Smooth muscle cell (in vitro differentiated cells): ENCODE data around the gene ARHGEF19. TPM values are rescaled to one million over a fixed set of nuclear protein-coding genes. Genes with fewer than 3 reads are reported as not detected.
A peak's percentile ranks its signal among the peaks of the same experiment; 100 is the strongest.

Experiments used
- DNase-seq: peaks from one replicate; lab custom pipeline; 2025; ENCODE audit not compliant: unreplicated experiment; lab: John Stamatoyannopoulos, UW
- H2AFZ ChIP-seq: fragments of 200-600 bp; sonication (generic); 2 replicates; pipeline ENCODE4 v1.6.0; 2016; ENCODE audit warnings: antibody characterized with exemption, low read depth, mild to moderate bottlenecking
- H3F3A ChIP-seq: fragments of 200-600 bp; sonication (generic); 2 replicates; pipeline ENCODE4 v1.6.0; 2017; ENCODE audit warnings: antibody characterized with exemption, low read depth
- H3K27ac ChIP-seq: fragments of 200-600 bp; sonication (generic); 2 replicates; pipeline ENCODE4 v1.5.1; 2016; ENCODE audit warnings: low read depth, mild to moderate bottlenecking
- H3K27me3 ChIP-seq: fragments of 200-600 bp; sonication (generic); 2 replicates; pipeline ENCODE4 v1.6.1; 2016; ENCODE audit warnings: low read depth, mild to moderate bottlenecking
- H3K36me3 ChIP-seq: fragments of 200-600 bp; sonication (generic); 2 replicates; pipeline ENCODE4 v1.5.1; 2016; ENCODE audit warnings: low read depth
- H3K4me1 ChIP-seq: fragments of 200-600 bp; sonication (generic); 2 replicates; pipeline ENCODE4 v1.5.1; 2016; ENCODE audit warnings: low read depth
- H3K4me2 ChIP-seq: fragments of 200-600 bp; sonication (generic); 2 replicates; pipeline ENCODE4 v1.6.0; 2016; ENCODE audit warnings: mild to moderate bottlenecking
- H3K4me3 ChIP-seq: fragments of 200-600 bp; sonication (generic); 2 replicates; pipeline ENCODE4 v1.5.1; 2016; ENCODE audit warnings: mild to moderate bottlenecking
- H3K79me2 ChIP-seq: fragments of 200-600 bp; sonication (generic); 2 replicates; pipeline ENCODE4 v1.6.0; 2016; ENCODE audit warnings: low read depth, mild to moderate bottlenecking
- H3K9ac ChIP-seq: fragments of 200-600 bp; sonication (generic); 2 replicates; pipeline ENCODE4 v1.6.0; 2016; ENCODE audit warnings: low read depth
- H3K9me3 ChIP-seq: fragments of 200-600 bp; sonication (generic); replicated peaks from 2 replicates; pipeline ENCODE4 v1.5.1; 2016; ENCODE audit warnings: low read depth
- H4K20me1 ChIP-seq: fragments of 200-600 bp; sonication (generic); 2 replicates; pipeline ENCODE4 v1.6.0; 2016; ENCODE audit warnings: low read depth
- WGBS: methylation state at CpG from one replicate; pipeline ENCODE4 v1.1.7; 2016; ENCODE audit warnings: low lambda C conversion rate; 5-methylcytosine and 5-hydroxymethylcytosine counted together
- polyA plus RNA-seq: library from polyadenylated mRNA; unstranded; fragments of >200 nt; fragmentation: Nextera tagmentation; extraction: Ambion mirVana; gene quantifications from 2 replicates; pipeline ENCODE4 v1.2.1, GENCODE V29; 2016
- total RNA-seq: library from RNA; depleted of rRNA; stranded (reverse); fragments of >200 nt; gene quantifications from 2 replicates; pipeline ENCODE4 v1.2.3, GENCODE V29; 2014
- TF ChIP-seq, protein P1 (sequence below): fragments of 200-600 bp; sonication (generic); IDR thresholded peaks from 2 replicates; pipeline ENCODE4 v1.5.1; 2017; ENCODE audit warnings: borderline replicate concordance, mild to moderate bottlenecking, antibody characterized with exemption; ENCODE audit not compliant: insufficient read depth, poor library complexity, severe bottlenecking

Gene ARHGEF19
- total and polyA plus RNA-seq, 2 experiments from 2014 or later, result 32.1 to 45.9 TPM

DNA sequence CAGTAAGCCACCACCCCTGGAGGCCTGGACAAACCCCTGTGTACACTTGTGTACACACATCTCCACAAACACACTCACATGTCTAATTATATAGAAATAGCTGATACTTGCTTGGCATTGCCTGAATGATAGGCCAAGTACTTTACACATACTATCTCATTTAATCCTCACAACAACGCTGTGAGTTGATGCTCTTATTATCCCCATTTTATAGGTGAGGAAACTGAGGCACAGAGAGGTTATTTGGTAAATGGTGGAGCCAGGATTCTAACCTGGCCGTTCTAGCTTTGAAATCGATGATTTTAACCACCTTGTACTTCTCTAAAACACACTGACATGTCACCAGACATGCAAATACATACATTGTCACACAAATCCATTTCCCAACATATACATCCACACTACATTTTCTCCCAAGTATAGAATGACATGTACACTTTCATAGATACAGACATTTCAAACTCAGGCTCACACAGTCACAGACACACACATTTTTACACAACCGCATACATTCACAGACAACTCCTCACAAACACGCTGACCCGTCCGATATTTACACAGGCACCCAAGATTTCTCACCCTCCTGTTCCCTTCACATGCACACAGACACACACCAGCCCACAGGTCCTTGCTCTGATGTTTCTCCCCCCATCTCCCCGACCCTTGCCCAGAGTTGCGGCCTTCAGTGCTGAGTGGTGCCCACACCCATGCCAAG is 3.2 kb downstream of the ARHGEF19 start:
- 78% methylated on average over 9 of the region's 9 CpGs for WGBS

DNA sequence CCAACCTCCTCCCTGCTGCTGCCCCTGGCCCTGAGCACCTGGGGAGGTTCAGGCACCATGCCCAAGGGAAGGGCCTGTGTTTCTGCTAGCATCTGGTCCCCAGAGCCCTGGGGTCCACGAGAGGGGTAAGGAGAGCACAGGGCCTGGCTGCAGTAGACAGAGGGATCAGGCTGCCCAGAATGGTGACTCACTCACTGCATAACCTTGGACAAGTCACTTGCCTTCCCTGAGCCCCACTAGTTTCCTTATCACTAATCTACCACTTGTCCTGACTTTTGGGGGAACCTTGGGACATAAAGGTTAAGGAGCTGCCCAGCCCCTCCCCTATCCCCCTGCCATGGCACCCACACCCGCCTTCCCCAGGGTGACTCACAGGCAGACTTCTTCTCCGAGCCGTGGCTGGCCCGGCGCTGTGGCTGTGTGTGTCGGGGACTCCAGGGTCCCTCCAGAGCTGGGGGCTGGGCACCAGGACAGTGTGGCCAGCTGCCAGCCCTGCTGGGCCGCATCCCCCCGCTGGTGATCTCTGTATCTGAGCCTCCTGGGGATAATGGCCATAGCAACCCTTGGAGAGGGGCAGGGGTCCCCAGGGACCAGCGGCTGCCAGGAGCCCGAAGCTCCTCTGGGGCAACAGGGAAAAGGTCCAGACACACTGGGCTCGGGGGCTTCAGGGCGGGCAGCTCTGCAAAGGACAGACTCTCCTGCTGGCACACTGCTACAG is 4.0 kb downstream of the ARHGEF19 start:
- H3K4me1 ChIP-seq, result peaks cover 15% of the 10 kb centered on the region
- no peaks in the 10 kb centered on the region for H3K27me3 ChIP-seq
- no peak overlapping the region for H2AFZ ChIP-seq
- peak overlapping the region; percentile 94 for H3K27ac ChIP-seq
- DNase-seq, result no peak
- no peak overlapping the region for H3K4me3 ChIP-seq
- no peaks in the 10 kb centered on the region for H3K36me3 ChIP-seq
- TF ChIP-seq, protein P1, sequence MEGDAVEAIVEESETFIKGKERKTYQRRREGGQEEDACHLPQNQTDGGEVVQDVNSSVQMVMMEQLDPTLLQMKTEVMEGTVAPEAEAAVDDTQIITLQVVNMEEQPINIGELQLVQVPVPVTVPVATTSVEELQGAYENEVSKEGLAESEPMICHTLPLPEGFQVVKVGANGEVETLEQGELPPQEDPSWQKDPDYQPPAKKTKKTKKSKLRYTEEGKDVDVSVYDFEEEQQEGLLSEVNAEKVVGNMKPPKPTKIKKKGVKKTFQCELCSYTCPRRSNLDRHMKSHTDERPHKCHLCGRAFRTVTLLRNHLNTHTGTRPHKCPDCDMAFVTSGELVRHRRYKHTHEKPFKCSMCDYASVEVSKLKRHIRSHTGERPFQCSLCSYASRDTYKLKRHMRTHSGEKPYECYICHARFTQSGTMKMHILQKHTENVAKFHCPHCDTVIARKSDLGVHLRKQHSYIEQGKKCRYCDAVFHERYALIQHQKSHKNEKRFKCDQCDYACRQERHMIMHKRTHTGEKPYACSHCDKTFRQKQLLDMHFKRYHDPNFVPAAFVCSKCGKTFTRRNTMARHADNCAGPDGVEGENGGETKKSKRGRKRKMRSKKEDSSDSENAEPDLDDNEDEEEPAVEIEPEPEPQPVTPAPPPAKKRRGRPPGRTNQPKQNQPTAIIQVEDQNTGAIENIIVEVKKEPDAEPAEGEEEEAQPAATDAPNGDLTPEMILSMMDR, result no peak
- no peak overlapping the region for H3K9ac ChIP-seq
- H3F3A ChIP-seq, result peaks cover 3% of the 10 kb centered on the region
- no peaks in the 10 kb centered on the region for H3K9me3 ChIP-seq
- no peaks in the 10 kb centered on the region for H4K20me1 ChIP-seq
- WGBS, result 78% methylated on average over 13 of the region's 13 CpGs
- no peaks in the 10 kb centered on the region for H3K79me2 ChIP-seq
- peak overlapping the region; percentile 78 for H3K4me2 ChIP-seq

More for the DNA sequence above, 3.2 kb downstream of the ARHGEF19 start:
- Histone ChIP-seq H3K9ac (peak overlapping the region; percentile 40), H3K27me3 (no peaks in the 10 kb centered on the region), H3F3A (peaks cover 3% of the 10 kb centered on the region), H3K4me3 (peak overlapping the region; percentile 36), H3K4me1 (peaks cover 15% of the 10 kb centered on the region), H3K79me2 (no peaks in the 10 kb centered on the region), H3K9me3 (no peaks in the 10 kb centered on the region), H3K27ac (peak overlapping the region; percentile 53), H3K4me2 (peak overlapping the region; percentile 80), H2AFZ (no peak overlapping the region), H4K20me1 (no peaks in the 10 kb centered on the region), H3K36me3 (no peaks in the 10 kb centered on the region)
- no peak for DNase-seq
- TF ChIP-seq, protein P1, result no peak

DNA sequence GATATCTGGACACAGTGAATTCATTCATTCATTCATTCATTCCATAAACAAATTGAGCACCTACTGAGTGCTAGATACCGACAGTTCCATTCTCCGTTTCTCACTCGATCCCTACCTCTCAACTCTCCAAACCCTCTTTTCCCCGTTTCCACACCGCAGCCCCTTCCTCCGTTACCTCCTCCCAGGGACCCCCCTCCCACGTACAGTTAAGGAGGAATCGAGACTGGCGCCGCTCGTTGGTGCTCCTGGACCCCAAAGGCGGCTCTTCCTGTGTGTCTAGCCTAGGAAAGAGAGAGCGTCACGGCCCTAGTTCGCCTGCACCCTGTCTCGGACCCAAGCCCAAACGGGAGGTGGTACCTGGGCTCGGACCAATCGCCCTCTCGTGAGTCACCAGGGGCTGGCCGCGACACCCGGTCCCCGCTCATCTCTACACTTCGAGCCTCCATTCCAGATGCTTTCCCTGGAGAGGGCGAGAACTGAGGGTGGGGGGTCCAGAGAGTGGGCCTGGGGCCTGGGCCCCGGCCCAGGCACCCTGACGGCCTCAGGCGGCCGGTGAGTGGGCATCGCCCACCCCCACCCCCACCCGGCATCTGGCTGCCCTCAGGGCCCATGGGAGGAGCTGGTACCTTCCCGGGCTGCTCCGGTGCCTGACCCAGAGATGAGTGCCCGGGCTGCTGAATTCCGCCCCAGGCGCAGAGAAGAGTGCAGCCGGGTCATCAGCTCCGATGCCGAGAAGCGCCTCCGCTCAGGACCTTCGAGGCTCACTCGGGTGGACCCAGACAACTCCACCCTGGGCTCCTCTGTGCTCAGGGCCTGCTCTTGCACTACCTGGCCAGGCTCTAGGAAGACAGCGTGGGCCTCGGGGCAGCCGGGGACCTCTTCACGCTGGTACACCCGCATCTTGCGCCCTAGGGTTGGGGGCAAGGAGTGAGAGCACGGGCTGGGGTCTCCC is 4.9 kb downstream of the ARHGEF19 start:
- no peak for DNase-seq
- peak overlapping the region; percentile 78 for H3K4me2 ChIP-seq
- H3K4me1 ChIP-seq, result peaks cover 15% of the 10 kb centered on the region
- no peaks in the 10 kb centered on the region for H3K36me3 ChIP-seq
- H3K4me3 ChIP-seq, result peak overlapping the region; percentile 60
- peak overlapping the region; percentile 94 for H3K27ac ChIP-seq
- TF ChIP-seq, protein P1, result no peak
- H4K20me1 ChIP-seq, result no peaks in the 10 kb centered on the region
- H2AFZ ChIP-seq, result peak overlapping the region; percentile 29
- H3K9me3 ChIP-seq, result no peaks in the 10 kb centered on the region
- H3K9ac ChIP-seq, result peak overlapping the region; percentile 85
- peaks cover 3% of the 10 kb centered on the region for H3F3A ChIP-seq
- no peaks in the 10 kb centered on the region for H3K79me2 ChIP-seq
- H3K27me3 ChIP-seq, result no peaks in the 10 kb centered on the region
- 33% methylated on average over 46 of the region's 51 CpGs for WGBS
